22Rv1 (cell line): Measurements from ENCODE around the gene DNAJC13.

Experiments
- H3K27ac ChIP-seq: fragments of 450-650 bp; 2 replicates; pipeline ENCODE4 v1.5.1; 2017
- ZFX ChIP-seq: fragments of 450-650 bp; IDR thresholded peaks from 2 replicates; pipeline ENCODE4 v1.6.1; 2017; ENCODE audit warnings: antibody characterized with exemption, borderline replicate concordance
- TF ChIP-seq, protein P1 (sequence below): fragments of 450-650 bp; IDR thresholded peaks from 2 replicates; pipeline ENCODE4 v1.5.1; 2017; ENCODE audit warnings: mild to moderate bottlenecking

DNAJC13 gene

DNA sequence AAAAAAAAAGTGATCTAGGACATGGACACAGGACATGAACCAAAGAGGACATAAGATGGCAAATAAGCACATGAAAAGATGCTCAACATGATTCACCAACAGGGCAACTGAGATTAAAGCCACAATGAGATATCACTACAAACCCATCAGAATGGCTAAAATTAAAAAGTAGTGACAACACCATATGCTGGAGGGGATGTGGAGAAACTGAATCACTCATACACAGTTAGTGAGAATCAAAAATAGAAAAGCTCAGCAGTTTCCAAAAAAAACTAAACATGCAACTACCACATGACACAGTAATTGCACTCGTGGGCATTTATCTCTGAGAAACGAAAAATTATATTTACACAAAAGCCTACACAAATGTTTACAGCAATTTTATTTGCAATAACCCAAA lies 151.9 kb downstream of the DNAJC13 start:
- no peak overlapping the region for H3K27ac ChIP-seq

DNA sequence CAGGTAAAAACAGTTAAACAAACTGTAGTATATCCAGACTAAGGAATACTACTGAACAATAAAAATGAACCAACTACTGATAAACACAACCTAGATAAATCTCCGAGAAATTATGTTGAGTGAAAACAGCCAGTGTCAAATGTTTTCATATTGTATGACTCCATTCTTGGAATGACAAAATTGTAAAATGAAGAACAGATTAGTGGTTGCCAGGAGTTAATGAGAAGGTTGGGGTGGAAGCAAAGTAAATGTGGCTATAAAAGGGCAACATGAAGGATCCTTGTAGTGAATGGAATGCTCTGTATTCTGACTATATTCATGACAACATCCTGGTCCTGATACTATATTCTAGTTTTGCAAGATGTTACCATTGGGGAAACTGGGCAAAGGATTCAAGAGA lies 152.3 kb downstream of the DNAJC13 start:
- no peak overlapping the region for H3K27ac ChIP-seq
- TF ChIP-seq, protein P1, sequence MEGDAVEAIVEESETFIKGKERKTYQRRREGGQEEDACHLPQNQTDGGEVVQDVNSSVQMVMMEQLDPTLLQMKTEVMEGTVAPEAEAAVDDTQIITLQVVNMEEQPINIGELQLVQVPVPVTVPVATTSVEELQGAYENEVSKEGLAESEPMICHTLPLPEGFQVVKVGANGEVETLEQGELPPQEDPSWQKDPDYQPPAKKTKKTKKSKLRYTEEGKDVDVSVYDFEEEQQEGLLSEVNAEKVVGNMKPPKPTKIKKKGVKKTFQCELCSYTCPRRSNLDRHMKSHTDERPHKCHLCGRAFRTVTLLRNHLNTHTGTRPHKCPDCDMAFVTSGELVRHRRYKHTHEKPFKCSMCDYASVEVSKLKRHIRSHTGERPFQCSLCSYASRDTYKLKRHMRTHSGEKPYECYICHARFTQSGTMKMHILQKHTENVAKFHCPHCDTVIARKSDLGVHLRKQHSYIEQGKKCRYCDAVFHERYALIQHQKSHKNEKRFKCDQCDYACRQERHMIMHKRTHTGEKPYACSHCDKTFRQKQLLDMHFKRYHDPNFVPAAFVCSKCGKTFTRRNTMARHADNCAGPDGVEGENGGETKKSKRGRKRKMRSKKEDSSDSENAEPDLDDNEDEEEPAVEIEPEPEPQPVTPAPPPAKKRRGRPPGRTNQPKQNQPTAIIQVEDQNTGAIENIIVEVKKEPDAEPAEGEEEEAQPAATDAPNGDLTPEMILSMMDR: no peak
- TF ChIP-seq ZFX: no peak

More for the DNA sequence above, 151.9 kb downstream of the DNAJC13 start:
- TF ChIP-seq, protein P1: no peak
- TF ChIP-seq ZFX: no peak

DNA sequence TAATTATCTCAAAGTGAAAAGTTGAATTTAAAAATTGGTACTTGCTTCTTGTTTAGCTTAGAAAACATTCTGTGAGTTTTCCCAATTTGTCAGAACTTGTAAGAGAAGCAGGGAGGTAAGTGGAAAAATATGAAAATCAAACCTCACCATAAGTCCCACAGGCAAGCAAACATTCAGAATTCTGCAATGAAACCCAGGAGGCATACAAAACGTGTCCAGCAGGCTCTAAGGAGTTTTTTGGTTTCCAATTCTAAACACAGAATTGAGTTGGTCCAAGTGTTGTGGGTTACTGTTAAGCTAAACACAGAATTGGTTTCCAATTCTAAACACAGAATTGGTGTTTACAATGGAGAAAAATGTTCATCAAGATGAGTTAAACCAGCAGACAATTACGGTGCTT lies 152.7 kb downstream of the DNAJC13 start:
- H3K27ac ChIP-seq: no peak overlapping the region

DNA sequence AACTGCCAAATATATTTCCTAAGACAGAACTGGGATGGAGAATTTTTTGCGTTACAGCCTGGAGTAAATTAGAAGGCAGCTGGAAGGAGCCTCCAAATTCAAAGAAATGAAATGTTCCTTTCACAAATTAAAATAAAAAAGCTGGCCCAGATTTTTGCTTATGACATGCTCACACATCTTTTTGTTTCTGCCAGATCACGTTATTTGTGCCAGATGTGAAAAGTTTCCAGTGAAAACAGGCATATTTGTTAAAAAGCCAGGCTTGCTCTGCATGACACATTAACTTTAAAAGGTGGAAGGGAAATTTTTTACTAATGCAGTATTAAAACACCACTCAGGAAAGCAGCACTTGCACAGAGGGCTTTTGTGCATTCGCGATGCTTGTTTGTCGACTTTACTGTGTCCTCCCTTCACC lies 156.5 kb downstream of the DNAJC13 start:
- H3K27ac ChIP-seq: no peak overlapping the region
- TF ChIP-seq ZFX: no peak
- TF ChIP-seq, protein P1: no peak

More for the DNA sequence above, 152.7 kb downstream of the DNAJC13 start:
- TF ChIP-seq, protein P1: no peak
- TF ChIP-seq ZFX: no peak

DNA sequence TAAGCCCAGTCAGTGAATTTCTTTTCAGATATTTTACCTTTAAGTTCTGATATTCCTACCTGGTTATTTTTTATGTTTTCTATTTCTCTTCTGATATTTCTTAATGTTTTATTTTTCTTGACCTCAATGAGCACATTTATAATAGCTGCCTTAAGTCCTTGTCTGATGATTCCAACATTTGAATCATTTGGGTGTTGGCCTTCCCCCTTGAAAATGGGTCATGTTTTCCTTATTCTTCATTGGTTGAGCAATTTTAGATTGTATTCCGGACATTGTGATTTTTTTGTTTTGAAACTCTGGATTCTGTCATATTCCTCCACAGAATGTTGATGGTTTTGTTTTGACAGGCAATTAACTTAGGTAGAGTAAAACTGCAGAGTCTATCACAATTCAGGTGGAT lies 170.1 kb downstream of the DNAJC13 start:
- TF ChIP-seq, protein P1: no peak
- no peak for TF ChIP-seq ZFX
- no peak overlapping the region for H3K27ac ChIP-seq
